LHCN-M2 (cell line): Measurements from ENCODE around the gene TBC1D17. TPM values are rescaled to one million over a fixed set of nuclear protein-coding genes. Genes with fewer than 3 reads are reported as not detected.

Source experiments
- DNase-seq: peaks from one replicate; pipeline ENCODE4 v3.0.0-alpha.2; 2012; ENCODE audit warnings: low read depth
- polyA plus RNA-seq: library from polyadenylated mRNA; unstranded; fragments of >200 nt; gene quantifications from one replicate; pipeline ENCODE4 v1.2.1, GENCODE V29; 2012; ENCODE audit warnings: missing spikeins
- total RNA-seq: library from RNA; depleted of rRNA; stranded (reverse); fragments of >200 nt; gene quantifications from 2 replicates; pipeline ENCODE4 v1.2.3, GENCODE V29; 2014; rRNA removed

TBC1D17 gene
- 7.5 and 9.8 TPM in 2 replicates for total RNA-seq
- 40.4 TPM for polyA plus RNA-seq

DNA sequence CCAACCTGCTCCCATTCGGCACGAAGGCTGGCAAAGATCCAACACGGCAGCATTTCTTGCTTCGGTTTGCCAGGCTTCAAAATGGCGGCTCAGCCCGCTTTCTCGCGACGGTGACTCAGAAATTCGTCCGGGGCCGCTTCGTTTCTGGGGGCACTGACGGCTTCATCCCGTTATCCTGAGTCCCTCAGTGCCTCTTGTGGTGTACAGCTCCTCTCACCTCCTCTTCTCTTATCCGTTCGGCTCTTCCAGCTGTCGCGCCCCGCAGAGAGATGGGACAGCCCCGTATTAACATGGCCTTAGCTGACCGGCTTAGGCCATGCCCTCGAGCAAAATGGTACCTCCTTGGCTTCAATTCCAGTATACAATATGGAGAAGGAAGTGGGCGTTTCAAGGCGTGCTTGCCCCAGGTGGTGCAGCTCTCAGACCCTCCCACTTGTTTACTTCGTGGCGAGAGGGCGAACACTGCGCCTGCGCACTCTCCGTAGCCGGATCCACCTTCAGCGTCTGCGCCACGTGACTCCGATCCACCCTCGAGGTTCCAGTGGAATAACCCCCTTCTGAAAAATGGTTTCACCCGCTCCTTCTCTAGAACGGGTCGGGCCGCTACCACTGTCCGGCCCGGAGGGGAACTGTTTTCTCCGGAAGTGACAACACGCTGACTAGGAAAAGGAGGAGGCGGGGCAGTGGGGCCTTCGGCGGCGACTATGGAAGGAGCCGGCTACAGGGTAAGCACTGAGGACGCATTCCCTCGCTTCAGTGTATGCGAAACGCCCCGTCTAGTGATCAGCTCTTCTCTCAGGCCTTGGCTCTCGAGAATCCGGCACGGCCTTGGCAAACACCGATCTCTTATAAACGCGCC, at the start of gene TBC1D17, which contains the start of gene AKT1S1:
TBC1D17 (plus strand) TSS at position 683 of the 859 bp plus-strand sequence; CDS start at position 705, 22 bp downstream.
AKT1S1 (minus strand) TSS at position 336 of the 859 bp plus-strand sequence. CDS start 4,060 bp downstream, outside the sequence.
- peak; percentile 100 for DNase-seq

DNA sequence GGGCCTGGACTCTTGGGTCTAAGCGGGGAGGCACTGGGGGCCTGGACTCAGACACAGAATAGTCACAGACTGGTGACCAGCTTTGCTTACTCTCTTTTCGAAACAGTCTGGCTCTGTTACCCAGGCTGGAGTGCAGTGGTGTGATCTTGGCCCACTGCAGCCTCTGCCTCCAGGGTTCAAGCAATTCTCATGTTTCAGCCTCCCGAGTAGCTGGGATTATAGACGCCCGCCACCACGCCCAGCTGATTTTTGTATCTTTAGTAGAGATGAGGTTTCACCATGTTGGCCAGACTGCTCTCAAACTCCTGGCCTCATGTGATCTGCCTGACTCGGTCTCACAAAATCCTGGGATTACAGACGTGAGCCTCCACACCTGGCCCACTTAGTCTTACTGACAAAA, 48.3 kb upstream of the TBC1D17 start:
- no peak for DNase-seq

DNA sequence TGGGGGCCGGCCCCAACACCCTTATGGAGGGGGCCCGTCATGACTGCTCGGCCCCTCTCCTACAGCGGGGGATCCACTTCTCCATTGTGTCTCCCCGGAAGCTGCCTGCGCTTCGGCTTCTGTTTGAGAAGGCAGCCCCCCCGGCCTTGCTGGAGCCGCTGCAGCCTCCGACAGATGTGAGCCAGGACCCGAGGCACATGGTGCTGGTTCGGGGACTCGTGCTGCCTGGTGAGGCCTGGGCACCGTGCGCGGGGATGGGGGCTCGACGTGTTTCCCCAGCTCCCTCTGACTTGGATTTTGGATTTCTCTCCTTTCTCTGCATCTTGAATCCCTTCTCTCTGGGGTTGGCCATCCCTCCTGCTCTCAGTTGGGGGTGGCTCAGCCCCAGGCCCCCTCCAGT, 47.8 kb upstream of the TBC1D17 start:
- no peak for DNase-seq

GRCh38 chr19:49830766-49831165, 46.7 kb upstream of the TBC1D17 start:
- DNase-seq: no peak

DNA sequence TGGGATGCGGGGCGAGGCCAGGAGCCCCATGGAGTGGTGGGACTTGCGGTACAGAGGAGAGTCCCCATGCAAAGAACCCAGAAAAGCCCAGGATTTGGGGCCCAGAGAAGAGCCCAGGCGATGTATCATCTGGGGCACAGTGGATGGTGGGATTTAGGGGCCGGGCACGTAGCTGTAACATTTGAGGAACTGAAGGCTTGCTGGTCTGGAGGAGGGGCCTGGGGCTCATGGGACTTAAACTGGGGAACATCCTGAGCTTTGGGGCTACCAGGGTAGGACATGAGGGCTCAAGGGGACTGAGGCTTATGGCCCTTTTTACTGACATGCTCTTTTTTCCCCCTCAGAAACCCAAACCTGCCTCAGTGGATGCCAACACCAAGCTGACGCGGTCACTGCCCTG, 45.9 kb upstream of the TBC1D17 start:
- DNase-seq: no peak

GRCh38 chr19:49832556-49832955, 44.9 kb upstream of the TBC1D17 start:
- DNase-seq: peak; percentile 47

- DNase-seq: no peak
Observed at GRCh38 chr19:49833599-49833998, 43.9 kb upstream of the TBC1D17 start.

- no peak for DNase-seq
Observed at GRCh38 chr19:49835562-49835961, 41.9 kb upstream of the TBC1D17 start.

DNA sequence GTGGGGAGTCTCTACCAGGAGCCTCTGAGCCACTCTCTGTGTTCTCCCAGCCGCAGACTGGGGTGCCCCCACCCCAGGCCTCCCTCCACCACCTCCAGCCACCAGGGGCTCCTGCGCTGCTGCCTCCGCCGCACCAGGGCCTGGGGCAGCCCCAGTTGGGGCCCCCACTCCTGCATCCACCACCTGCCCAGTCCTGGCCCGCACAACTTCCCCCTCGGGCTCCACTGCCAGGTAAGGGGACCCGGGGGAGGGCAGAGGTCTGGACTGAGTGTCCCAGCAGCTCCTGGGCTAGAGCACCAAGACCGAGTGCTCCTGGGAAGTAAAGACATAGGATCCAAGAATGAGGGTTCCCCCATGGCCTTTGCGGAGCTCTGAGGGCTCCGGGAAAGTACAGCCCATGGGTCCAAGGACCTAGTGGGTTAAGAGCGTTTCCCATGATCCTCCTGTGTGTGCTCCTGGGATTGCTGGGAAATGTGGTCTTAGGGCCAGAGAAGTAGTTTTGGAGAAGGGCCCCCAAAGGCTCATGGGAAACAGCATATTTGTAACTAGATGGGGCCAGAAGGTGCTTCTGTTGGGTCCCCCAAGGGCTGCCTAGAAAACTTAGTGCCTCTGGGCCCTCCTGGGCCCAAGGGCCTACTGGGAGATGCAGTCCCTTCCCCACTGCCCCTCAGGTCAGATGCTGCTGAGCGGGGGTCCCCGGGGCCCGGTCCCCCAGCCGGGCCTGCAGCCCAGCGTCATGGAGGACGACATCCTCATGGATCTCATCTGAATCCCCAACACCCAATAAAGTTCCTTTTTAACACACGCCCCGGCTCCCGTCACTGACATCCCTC, 41.1 kb upstream of the TBC1D17 start:
- DNase-seq: no peak

GRCh38 chr19:49837009-49837310, 40.5 kb upstream of the TBC1D17 start:
- no peak for DNase-seq

DNA sequence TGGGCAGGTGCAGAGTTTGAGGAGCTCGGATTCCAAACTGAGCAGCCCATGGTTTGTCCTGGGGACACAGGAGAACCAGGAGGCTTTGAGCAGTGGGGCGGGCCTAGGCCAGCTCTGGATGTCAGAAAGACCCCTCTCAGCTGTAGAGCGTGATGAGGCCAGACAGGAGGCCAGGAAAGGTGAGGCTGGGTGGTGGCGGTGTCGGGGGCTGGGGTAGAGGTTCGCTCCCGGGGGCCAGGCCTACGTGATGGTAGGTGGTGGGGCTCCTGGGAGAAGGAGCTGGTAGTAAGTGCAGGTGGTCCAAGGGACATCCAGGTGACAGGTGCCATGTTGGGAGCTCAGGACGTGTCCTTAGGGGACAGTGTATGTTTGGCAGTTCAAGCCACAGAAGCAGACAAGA, 40.1 kb upstream of the TBC1D17 start:
- DNase-seq: no peak

- no peak for DNase-seq
Observed at GRCh38 chr19:49838885-49839588, 38.5 kb upstream of the TBC1D17 start.

DNA sequence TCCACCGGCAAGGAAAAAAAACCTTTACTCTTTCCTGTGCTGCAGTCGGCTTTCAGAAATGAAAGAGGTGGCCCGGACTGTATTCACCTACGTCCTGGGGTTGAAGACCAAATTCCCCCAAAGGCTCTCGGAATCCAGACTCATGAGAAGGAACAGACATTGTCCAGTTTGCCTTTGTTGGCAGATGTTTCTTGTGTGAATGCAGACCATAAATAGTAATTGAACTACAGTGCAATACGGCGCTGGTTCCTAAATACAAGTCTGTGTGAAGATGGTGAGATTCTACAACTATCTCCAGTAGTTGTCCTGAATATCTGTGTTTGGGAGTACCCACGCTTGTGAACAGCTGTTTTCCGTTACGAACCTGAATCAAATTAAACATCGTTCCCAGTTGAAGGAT, 37.8 kb upstream of the TBC1D17 start:
- no peak for DNase-seq

DNA sequence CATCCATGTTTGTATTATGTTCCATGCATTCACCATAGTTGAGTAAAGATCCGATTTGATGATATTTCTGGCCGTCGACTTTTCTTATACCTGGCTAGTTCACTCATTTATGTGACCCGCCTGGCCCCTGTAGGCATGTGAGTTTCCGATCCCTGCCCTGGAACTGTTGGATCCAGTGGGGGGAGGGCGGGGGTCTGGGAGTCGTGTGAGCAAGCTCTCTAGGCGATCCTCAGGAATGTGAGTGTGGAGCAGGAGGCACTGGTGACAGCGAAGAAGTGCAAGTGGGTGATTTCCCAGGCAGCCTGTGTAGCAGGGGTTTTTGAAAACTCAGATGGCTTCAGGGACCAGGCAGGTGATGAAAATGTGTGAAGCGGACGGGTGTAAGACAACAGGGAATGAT, 37.2 kb upstream of the TBC1D17 start:
- DNase-seq: no peak

- DNase-seq: no peak
Observed at GRCh38 chr19:49840736-49841249, 36.7 kb upstream of the TBC1D17 start.

DNA sequence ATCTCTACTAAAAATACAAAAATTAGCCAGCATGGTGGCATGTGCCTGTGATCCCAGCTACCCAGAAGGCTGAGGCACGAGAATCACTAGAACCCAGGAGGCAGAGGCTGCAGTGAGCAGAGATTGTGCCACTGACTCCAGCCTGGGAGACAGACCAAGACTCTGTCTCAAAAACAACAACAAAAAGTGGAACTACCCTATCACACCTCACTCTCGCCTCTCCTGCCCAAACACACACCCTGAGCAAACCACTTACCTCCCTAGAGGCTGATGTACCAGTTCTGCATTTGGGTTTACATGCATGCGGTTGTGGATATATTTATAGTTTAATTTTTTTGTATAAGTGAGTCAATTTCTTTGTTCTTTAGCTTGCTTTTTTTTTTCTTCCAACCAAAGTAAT, 34.2 kb upstream of the TBC1D17 start:
- no peak for DNase-seq

- DNase-seq: no peak
Observed at GRCh38 chr19:49844138-49845095, 33.1 kb upstream of the TBC1D17 start.

DNA sequence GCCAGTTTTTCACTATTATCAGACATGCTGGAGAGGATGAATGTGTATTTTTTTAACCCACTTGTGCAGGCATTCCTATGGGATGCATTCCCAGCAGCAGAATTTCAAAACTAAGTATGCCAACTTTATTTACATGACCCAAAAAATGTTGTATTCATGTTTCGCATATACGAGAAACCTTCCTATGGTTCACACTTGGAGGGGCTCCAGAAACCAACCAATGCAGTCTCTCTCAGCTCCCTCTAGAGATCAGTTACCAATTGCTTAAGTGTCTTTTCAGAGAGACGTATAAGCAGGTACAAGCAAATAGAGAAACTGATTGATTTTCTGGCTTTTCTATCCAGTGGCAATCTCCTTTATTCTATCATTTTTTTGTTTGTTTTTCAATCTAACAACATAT, 32.1 kb upstream of the TBC1D17 start:
- no peak for DNase-seq

DNA sequence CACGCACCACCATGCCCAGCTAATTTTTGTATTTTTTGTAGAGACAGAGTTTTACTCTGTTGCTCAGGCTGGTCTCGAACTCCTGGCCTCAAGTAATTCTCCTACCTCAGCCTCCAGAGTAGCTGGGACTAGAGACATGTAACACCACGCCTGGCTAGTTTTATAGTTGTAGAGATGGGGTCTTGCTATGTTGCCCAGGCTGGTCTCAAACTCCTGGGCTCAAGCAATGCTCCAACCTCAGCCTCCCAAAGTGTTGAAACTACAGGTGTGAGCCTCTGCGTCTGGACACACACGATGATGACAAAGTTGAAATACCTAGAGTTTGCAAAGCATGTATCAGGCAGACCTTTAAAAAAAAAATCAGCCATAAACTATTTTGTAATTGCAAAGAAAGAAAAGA, 31.1 kb upstream of the TBC1D17 start:
- no peak for DNase-seq
